Common myeloid progenitor, CD34-positive (primary cell): ENCODE results near the gene NCAPG2.

ENCODE experiments used
- CTCF ChIA-PET: fragments of 350-600 bp; sonication (Branson Sonifier 250); formaldehyde crosslinking; loops from one replicate; lab custom pipeline; 2021; ENCODE audit warnings: antibody characterized with exemption; lab: Charles Lee
- POLR2A ChIA-PET: fragments of 350-600 bp; sonication (Branson Sonifier 250); formaldehyde crosslinking; loops from one replicate; lab custom pipeline; 2021; ENCODE audit warnings: antibody characterized with exemption; lab: Charles Lee
- DNase-seq, 3 donors: peaks; one replicate each; pipeline versions ENCODE4 v3.0.0 to v3.0.0-alpha.2; 2013
- H3K27ac ChIP-seq, 2 experiments: 1 replicate in 1 of 2; 2 replicates in 1 of 2; pipeline ENCODE4 v1.7.0; 2013; ENCODE audit warnings: inconsistent platforms in 2 of 2, low read length in 2 of 2, mild to moderate bottlenecking in 2 of 2, low read depth in 1 of 2, moderate library complexity in 1 of 2; ENCODE audit not compliant: severe bottlenecking in 2 of 2, insufficient read depth in 1 of 2, poor library complexity in 1 of 2
- H3K27me3 ChIP-seq, 5 experiments: replicated peaks in 2 of 5; 1 replicate in 3 of 5; 2 replicates in 2 of 5; pipeline versions ENCODE4 v1.6.1 to v1.7.0; 2013; ENCODE audit warnings: low read length in 4 of 5, mild to moderate bottlenecking in 2 of 5, moderate library complexity in 2 of 5, inconsistent platforms in 1 of 5; ENCODE audit not compliant: insufficient read depth in 5 of 5, control insufficient read depth in 4 of 5
- H3K36me3 ChIP-seq, 4 experiments: 1 replicate in 2 of 4; 2 replicates in 2 of 4; pipeline versions ENCODE4 v1.6.1 to v1.7.0; 2013; ENCODE audit warnings: low read length in 3 of 4, control low read depth in 1 of 4, mild to moderate bottlenecking in 1 of 4; ENCODE audit not compliant: control insufficient read depth in 4 of 4, insufficient read depth in 4 of 4
- H3K4me1 ChIP-seq, 4 experiments: 1 replicate in 3 of 4; 2 replicates in 1 of 4; pipeline versions ENCODE4 v1.6.1 to v1.7.1; 2013; ENCODE audit warnings: low read length in 3 of 4, mild to moderate bottlenecking in 3 of 4, control low read depth in 1 of 4, inconsistent platforms in 1 of 4, moderate library complexity in 1 of 4; ENCODE audit not compliant: control insufficient read depth in 4 of 4, insufficient read depth in 4 of 4; ENCODE audit errors: control extremely low read depth in 1 of 4
- H3K4me3 ChIP-seq, 7 experiments: 1 replicate in 4 of 7; 2 replicates in 3 of 7; pipeline versions ENCODE4 v1.5.1 to v1.7.0; 2013; ENCODE audit warnings: mild to moderate bottlenecking in 7 of 7, low read length in 6 of 7, moderate library complexity in 6 of 7, inconsistent platforms in 2 of 7, low read depth in 2 of 7, control low read depth in 1 of 7; ENCODE audit not compliant: insufficient read depth in 4 of 7, control insufficient read depth in 1 of 7; ENCODE audit errors: extremely low read depth in 1 of 7
- H3K9me3 ChIP-seq, 5 experiments: 1 replicate in 4 of 5; 2 replicates in 1 of 5; pipeline versions ENCODE4 v1.6.1 to v1.7.1; 2013; ENCODE audit warnings: low read length in 4 of 5, mild to moderate bottlenecking in 2 of 5, inconsistent platforms in 1 of 5, low read depth in 1 of 5, moderate library complexity in 1 of 5; ENCODE audit not compliant: control insufficient read depth in 4 of 5, insufficient read depth in 2 of 5; ENCODE audit errors: control extremely low read depth in 1 of 5
- WGBS: methylation state at CpG from one replicate; pipeline ENCODE4 v1.1.5; 2013; ENCODE audit not compliant: insufficient coverage; 5-methylcytosine and 5-hydroxymethylcytosine counted together

The NCAPG2 gene

DNA sequence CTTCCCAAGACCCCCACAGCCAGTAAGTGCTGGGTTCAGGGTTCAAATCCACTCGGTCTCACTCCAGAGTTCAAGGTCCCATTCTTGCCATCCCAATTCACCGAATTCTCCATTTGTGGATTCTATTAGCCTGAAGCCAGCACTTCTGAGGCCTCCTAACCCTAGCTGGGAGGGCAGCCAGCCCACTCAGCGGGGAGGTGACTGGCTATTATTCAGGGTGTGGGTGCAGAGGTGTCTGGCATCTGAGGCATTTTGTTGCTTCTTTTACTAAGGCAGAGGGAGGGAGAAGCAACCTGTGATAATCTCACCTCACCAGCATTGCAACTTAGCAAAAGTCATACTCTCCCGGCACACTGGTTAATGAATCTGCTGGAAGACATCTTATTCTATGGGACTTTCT lies 108.3 kb downstream of the NCAPG2 start:
- no peaks in the 10 kb centered on the region for H3K4me1 ChIP-seq
- H3K9me3 ChIP-seq = peaks cover 2 to 18% (median 6%) of the 10 kb centered on the region in 5 experiments
- no peak overlapping the region for H3K4me3 ChIP-seq
- no peak for DNase-seq
- POLR2A ChIA-PET = no interaction called here
- no peak overlapping the region for H3K27ac ChIP-seq
- CTCF ChIA-PET = no interaction called here
- H3K36me3 ChIP-seq = no peaks in the 10 kb centered on the region
- 100% methylated on average over 2 of the region's 4 CpGs for WGBS
- peaks cover 0 to 9% (median 0%) of the 10 kb centered on the region in 5 experiments for H3K27me3 ChIP-seq

DNA sequence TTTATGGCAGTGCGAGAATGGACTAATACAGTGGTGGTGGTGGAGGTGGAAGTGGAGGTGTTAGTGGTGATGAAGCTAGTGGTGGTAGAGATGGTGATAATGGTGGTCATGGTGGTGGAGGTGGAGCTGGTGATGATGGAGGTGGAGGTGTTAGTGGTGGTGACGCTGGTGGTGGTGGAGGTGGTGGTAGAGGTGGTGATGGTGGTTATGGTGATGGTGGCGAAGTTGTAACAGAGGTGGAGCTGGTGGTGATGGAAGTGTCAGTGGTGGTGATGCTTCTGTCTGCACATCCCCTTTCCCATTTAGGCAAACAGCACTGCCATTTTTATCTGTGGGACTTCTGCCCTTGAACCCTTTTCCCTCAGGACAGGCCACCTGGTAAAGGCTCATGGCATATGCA lies 109.5 kb downstream of the NCAPG2 start:
- peak in 2 of 3 donors; percentile 13 to 47 for DNase-seq
- WGBS = 60% methylated on average over 1 of the region's 3 CpGs
- no peak overlapping the region for H3K4me3 ChIP-seq
- H3K9me3 ChIP-seq = peaks cover 2 to 18% (median 8%) of the 10 kb centered on the region in 5 experiments
- H3K36me3 ChIP-seq = no peaks in the 10 kb centered on the region
- H3K4me1 ChIP-seq = no peaks in the 10 kb centered on the region
- H3K27ac ChIP-seq = no peak overlapping the region
- ChIA-PET POLR2A (no interaction called here), CTCF (no interaction called here)
- H3K27me3 ChIP-seq = peaks cover 0 to 18% (median 0%) of the 10 kb centered on the region in 5 experiments

DNA sequence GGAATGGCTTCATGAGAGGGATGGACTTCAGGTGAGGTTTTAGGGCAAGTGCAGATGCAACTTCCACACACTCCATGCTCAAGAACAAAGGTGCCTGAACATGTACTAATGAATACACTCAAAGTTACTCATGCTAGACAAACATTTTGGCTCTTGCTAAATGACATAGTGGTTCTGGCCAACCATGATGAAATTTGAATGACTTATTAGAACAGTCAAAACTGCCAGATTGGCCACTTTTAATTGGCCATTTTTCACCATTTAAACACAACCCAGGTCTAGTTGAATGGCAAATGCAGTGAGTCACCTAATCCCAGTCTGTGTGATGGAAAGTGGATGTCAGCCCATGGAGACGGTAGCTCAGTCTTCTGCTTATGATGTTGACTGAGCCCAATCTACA lies 112.1 kb downstream of the NCAPG2 start:
- Histone ChIP-seq H3K4me3 (no peak overlapping the region), H3K4me1 (peaks cover 0 to 2% (median 0%) of the 10 kb centered on the region in 4 experiments), H3K36me3 (no peaks in the 10 kb centered on the region), H3K9me3 (peaks cover 2 to 19% (median 8%) of the 10 kb centered on the region in 5 experiments), H3K27me3 (peaks cover 0 to 39% (median 7%) of the 10 kb centered on the region in 5 experiments), H3K27ac (no peak overlapping the region)
- no peak for DNase-seq
- WGBS = 100% methylated on average over 1 of the region's 1 CpG
- ChIA-PET CTCF (no interaction called here), POLR2A (no interaction called here)

DNA sequence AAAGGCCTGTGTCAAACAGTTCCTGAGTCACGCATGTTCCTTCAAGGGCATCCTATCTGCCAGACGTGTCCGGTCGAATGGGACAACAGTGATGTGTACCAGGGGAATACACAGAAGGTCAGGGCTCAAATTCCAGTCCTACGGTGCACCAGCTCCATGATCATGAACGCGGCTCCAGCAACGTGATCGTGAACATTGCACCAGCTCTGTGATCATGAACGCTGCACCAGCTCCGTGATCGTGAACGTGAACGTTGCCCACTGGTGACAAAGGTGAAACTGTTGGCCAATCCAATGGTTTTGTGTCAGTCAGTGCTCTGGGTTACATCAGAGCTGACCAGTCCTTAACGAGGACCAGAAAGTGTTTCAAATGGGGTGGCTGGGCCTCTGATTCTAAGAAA lies 112.7 kb downstream of the NCAPG2 start:
- H3K27me3 ChIP-seq = peaks cover 0 to 39% (median 7%) of the 10 kb centered on the region in 5 experiments
- H3K9me3 ChIP-seq = peaks cover 2 to 19% (median 8%) of the 10 kb centered on the region in 5 experiments
- H3K27ac ChIP-seq = no peak overlapping the region
- POLR2A ChIA-PET = no interaction called here
- no peaks in the 10 kb centered on the region for H3K36me3 ChIP-seq
- WGBS = 95% methylated on average over 15 of the region's 15 CpGs
- no peak for DNase-seq
- CTCF ChIA-PET = no interaction called here
- H3K4me1 ChIP-seq = peaks cover 0 to 2% (median under 1%) of the 10 kb centered on the region in 4 experiments
- H3K4me3 ChIP-seq = no peak overlapping the region

DNA sequence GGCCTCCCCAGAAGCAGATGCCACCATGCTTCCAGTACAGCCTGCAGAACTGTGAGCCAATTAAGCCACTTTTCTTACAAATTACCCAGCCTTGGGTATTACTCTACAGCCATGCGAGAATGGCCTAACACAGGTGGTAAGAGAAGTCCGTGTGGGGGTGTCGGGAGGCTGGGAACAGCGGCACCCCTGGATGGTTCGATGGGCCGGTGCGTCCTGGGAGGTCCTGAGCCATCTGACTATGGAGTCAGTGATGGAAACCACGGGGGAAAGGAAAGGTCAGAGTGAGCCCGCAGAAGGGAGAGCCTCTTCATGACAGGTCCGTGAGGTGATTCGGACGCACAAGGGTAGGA lies 114.4 kb downstream of the NCAPG2 start:
- 90% methylated on average over 12 of the region's 12 CpGs for WGBS
- Histone ChIP-seq H3K27me3 (peaks cover 4 to 57% (median 15%) of the 10 kb centered on the region in 5 experiments), H3K9me3 (peaks cover 2 to 19% (median 8%) of the 10 kb centered on the region in 5 experiments), H3K36me3 (no peaks in the 10 kb centered on the region), H3K4me1 (peaks cover 0 to 12% (median 6%) of the 10 kb centered on the region in 4 experiments), H3K4me3 (no peak overlapping the region), H3K27ac (no peak overlapping the region)
- DNase-seq = no peak
- ChIA-PET POLR2A (no interaction called here), CTCF (no interaction called here)

DNA sequence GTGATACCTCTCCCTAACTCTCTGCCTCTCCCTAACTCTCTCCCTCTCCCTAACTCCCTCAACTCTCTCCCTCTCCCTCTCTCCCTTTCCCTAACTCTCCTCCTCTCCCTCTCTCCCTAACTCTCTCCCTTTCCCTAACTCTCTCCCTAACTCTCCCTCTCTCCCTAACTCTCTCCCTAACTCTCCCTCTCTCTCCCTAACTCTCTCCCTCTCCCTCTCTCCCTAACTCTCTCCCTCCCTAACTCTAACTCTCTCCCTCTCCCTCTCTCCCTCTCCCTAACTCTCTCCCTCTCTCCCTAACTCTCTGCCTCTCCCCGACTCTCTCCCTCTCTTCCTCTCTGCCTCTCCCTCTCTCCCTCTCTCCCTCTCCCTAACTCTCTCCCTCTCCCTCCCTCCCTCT lies 115.0 kb downstream of the NCAPG2 start:
- no peak overlapping the region for H3K4me3 ChIP-seq
- H3K36me3 ChIP-seq = no peaks in the 10 kb centered on the region
- DNase-seq = no peak
- CTCF ChIA-PET = interaction anchor here (0.6 kb wide), 1 partner anchor 643 kb away, joined by 3 read pairs; no protein-coding TSS in a partner anchor
- H3K27ac ChIP-seq = no peak overlapping the region
- WGBS = 62% methylated on average over 1 of the region's 1 CpG
- POLR2A ChIA-PET = no interaction called here
- H3K27me3 ChIP-seq = peaks cover 6 to 62% (median 15%) of the 10 kb centered on the region in 5 experiments
- H3K9me3 ChIP-seq = peaks cover 2 to 17% (median 7%) of the 10 kb centered on the region in 5 experiments
- peaks cover 0 to 12% (median 6%) of the 10 kb centered on the region in 4 experiments for H3K4me1 ChIP-seq

DNA sequence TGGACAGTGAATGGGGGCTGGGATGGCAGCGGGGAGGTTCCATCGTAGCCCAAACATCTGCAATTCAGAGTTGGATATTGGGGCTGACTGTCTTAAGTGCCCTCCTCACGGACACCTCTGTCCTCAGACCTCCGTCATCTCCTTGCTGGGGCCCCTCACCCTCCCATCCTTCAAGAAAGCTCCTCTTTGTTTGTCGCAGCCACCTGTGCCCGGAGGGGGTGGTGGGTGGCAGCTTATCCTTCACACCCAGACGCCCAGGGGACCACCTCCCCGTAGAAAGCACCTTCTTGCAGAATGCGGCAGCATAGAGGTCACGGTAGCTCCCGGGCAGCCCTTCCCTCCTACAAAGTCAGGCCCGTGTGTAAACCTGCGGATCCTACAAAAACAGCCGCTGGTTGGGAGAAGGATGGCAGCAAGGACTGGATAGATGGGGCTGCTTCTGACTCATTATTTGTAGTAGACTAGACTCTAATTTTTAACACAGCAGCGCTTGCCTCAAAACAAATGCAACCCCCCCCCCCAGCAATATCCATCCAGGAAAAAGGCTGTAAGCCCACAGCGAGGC lies 115.6 kb downstream of the NCAPG2 start:
- Histone ChIP-seq H3K27ac (no peak overlapping the region), H3K27me3 (peaks cover 9 to 69% (median 15%) of the 10 kb centered on the region in 5 experiments), H3K4me3 (no peak overlapping the region), H3K9me3 (peaks cover 0 to 20% (median 4%) of the 10 kb centered on the region in 5 experiments), H3K4me1 (peaks cover 0 to 12% (median 6%) of the 10 kb centered on the region in 4 experiments), H3K36me3 (no peaks in the 10 kb centered on the region)
- 37% methylated on average over 13 of the region's 16 CpGs for WGBS
- ChIA-PET POLR2A (no interaction called here), CTCF (interaction anchor here (0.6 kb wide), 1 partner anchor 642 kb away, joined by 3 read pairs; no protein-coding TSS in a partner anchor)
- DNase-seq = no peak
